ENCODE data around the gene CDC42EP2.

GRCh38 chr11:65355776-65356393, 41.2 kb downstream of the CDC42EP2 start:
- TF ChIP-seq POLR2A (IDR thresholded peaks at IDR 0.05), result no peak
- TF ChIP-seq POLR2AphosphoS5 (IDR thresholded peaks at IDR 0.05), result no peak
- no peak for TF ChIP-seq CTCF (IDR thresholded peaks at IDR 0.05)
- no peak for TF ChIP-seq EP300 (IDR thresholded peaks at IDR 0.05)
